Measurements from ENCODE around the gene MYO7A.

Gene MYO7A

DNA sequence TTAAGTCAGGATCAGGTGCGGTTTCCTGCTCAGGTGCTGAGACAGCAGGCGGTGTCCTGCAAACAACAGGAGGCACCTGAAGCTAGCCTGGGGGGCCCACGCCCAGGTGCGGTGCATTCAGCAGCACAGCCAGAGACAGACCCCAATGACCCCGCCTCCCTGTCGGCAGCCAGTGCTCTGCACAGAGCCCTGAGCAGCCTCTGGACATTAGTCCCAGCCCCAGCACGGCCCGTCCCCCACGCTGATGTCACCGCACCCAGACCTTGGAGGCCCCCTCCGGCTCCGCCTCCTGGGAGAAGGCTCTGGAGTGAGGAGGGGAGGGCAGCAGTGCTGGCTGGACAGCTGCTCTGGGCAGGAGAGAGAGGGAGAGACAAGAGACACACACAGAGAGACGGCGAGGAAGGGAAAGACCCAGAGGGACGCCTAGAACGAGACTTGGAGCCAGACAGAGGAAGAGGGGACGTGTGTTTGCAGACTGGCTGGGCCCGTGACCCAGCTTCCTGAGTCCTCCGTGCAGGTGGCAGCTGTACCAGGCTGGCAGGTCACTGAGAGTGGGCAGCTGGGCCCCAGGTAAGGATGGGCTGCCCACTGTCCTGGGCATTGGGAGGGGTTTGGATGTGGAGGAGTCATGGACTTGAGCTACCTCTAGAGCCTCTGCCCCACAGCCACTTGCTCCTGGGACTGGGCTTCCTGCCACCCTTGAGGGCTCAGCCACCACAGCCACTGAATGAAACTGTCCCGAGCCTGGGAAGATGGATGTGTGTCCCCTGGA lies at the start of gene MYO7A:
MYO7A (plus strand) TSS at position 327 of the 772 bp plus-strand sequence. CDS start 2,389 bp downstream, outside the sequence.
- DNase-seq (ENCODE audit: low read depth in 2 of 3, low spot score in 1 of 3) = no peak

DNA sequence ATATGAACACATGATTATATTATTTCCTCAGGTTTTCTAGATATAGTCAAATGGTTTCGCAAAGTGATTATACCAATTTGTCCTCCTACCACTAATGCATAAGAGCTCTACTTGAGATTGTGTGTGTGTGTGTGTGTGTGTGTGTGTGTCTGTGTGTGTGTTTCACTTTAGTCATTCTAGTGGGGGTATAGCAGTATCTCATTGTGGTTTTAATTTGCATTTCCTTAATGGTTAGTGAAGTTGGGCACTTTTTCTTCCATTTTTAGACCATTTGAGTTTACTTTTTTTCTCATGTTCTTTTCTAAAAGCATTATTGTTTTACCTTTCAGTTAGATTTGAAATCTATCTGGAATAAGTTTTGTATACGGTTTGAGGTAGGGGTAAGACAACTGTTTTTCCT lies 48.4 kb upstream of the MYO7A start:
- DNase-seq (ENCODE audit: low read depth in 2 of 3, low spot score in 1 of 3) = no peak

DNA sequence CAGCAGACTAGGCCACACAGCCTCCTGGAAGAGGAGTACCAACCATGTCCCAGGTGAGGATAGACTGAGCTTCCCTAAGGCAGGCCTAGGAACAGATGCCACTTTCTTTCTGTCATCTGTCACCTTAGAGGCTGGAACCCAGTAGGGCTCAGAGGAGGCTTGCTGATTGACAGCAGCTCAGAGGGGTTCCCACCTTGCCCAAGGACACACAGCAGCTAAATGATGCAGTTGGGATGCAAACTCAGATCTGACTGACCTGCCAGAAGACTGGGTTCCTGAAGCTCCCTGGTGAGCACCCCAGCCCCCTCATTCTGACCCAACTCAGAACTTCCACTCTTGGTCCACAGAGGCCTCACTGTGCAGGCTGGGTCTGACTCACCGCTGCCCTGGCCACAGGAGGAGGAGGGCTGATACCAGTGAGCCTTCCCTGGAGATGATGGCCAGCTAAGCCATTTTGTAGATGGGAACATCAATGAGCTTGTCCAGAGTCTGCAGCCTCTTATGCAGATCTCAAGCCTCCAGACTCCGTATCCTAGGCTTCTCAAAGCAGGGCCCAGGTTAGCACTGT lies 47.3 kb upstream of the MYO7A start:
- no peak for DNase-seq (ENCODE audit: low read depth in 2 of 3, low spot score in 1 of 3)

DNA sequence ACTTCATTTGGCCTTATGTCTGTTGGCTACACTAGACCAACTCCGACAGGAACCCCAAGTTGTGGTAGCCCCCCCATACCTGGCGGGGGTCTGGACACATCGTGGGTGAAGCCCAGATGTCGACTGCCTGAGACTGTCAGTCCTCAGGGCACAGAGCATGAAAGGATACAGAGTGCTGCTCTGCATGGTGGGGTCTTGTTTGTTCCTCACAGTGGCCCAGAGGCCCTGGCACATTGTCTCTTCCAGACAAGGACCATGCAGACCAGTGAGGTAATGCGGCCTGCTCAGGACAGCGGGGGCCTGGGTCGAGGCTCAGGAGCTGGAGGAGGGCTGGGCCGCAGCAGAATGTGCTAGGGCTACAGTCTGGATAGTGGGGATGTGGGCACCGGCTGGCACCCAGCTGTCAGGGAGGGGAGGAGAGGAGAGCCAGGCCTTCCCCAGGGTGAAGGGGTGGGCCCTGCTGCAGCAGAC lies 46.6 kb upstream of the MYO7A start:
- DNase-seq (ENCODE audit: low read depth in 2 of 3, low spot score in 1 of 3) = no peak

DNA sequence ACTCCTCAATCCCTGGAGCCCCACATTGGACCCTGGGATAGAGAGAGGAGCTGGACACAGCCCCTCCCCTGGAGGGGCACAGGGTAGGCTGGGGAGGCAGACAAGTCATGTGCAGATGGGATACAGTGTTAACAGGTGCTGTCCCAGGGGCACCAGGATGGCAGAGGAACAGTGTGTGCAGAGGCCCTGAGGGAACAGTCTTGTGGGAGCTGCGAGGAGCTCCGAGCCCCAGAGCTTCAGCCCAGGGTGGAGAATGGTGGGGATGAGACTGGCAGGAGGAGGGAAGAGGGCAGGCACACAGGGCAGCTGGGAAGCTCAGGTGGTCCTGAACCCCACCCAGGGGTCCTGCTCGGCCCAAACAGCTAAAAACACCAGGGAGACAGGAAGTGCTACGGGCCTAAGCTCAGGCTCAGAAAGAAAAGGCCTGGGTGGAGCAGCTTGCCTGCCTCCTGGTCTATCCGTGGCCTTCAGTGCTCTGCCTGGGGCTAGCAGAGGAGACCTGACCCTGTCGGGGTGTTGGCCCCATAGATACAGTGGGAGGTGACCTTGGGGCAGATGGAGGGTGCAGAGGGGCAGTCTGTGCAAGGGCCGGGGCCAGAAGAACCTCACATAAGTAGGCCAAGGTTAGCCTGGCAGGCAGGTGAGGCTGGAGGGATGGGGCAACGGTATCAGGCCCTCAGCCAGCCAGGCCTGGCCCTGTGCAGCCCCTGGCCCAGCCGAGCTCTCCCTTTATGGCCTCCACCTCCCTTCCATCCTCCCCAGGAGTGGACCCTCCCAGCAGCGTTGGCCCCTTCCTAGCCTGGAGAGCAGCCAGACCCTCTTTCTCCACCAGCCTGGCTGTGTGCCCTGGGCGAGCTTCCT lies 45.8 kb upstream of the MYO7A start:
- DNase-seq (ENCODE audit: low read depth in 2 of 3, low spot score in 1 of 3) = no peak

DNA sequence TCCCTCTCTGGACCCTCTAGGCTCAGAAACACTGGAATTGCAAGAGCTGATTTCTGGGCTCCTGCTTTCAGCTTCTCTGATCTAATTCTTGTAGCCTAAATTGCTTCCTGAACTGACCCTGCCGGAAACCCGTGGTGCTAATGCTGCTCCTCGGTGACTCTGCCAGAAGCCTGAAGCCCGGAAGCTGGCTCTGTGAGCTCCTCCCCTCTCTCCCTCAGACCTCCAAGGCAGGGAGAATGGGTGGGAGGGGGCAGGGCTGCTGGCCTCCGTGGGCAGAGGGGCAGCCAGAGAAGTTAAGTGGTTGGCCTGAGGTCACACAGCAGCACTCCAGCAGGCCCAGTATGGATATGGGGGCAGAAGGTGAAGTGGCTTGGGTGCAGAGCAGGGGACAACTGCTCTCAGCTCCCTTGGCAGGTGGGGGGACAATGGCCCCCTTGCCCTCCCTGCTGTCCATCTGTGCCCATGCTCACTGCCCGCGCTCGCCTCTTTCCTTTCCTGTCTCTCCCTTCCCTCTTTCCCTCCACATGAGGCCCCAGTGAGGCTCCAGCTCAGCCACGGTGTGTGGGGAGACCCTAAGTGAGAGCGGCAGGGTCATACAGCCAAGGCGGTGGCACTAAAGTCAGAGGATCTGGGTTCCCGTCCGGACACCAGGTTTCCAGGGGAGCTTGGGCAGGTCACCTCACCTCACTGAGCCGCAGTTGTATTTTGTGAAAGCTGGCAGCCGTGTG lies 45.0 kb upstream of the MYO7A start:
- peak in 1 of 3 donors; percentile 22 for DNase-seq (ENCODE audit: low read depth in 2 of 3, low spot score in 1 of 3)

DNA sequence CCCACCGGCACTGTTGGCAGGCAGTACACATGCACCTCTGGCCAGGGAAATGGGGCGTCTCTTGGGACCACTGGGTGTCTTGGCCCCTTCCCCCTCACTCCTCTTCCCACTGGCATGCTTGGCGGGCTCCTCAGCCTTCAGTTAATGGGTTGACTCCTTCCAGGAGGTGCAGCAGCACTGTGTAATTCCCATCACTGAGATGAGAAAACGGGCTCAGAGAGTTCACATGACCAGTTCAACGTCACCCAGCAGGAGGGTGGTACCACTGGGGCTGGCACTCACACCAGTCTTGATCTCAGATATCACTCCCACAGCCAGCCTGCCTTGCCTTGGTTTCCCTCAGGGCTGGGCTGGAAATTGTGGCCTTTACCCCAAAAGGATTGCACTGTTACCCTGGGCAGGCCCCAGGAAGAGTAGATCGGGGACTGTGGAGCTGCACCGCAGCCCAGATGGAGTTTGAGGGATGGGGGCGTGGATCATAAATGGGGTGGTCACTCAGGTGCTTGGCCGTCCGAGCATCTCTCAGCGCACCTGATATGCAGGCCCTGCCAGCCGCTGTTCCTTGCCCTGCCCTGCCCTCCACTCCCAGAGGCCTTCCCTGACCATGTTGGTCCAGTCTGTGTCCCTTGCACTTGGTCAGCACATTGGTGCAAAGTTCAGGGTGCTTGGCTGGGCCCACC lies 44.3 kb upstream of the MYO7A start:
- no peak for DNase-seq (ENCODE audit: low read depth in 2 of 3, low spot score in 1 of 3)

DNA sequence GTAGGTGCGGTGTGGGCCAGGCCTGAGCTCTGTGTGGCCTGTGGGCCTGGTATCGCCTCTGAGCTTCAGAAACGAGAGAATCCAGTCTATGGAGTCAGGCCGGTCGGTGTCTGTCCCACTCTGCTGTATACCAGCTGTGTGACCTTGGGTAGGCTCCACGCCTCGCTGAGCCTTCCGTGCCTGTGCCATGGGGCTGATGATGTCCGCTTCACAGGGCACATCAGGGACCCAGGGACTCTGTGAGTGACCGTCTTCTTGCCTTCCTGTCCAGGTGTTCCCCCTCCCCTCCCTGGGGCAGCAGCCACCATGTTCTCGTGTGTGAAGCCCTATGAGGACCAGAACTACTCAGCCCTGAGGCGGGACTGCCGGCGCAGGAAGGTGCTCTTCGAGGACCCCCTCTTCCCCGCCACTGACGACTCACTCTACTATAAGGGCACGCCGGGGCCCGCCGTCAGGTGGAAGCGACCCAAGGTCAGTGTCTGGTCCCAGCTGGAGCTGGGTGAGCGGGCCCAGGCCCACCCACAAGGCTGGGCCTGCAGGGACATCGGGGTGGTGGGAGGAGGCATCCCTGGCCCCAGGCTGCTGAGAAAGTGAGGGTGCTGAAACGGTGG lies 43.4 kb upstream of the MYO7A start:
- DNase-seq (ENCODE audit: low read depth in 2 of 3, low spot score in 1 of 3) = no peak

DNA sequence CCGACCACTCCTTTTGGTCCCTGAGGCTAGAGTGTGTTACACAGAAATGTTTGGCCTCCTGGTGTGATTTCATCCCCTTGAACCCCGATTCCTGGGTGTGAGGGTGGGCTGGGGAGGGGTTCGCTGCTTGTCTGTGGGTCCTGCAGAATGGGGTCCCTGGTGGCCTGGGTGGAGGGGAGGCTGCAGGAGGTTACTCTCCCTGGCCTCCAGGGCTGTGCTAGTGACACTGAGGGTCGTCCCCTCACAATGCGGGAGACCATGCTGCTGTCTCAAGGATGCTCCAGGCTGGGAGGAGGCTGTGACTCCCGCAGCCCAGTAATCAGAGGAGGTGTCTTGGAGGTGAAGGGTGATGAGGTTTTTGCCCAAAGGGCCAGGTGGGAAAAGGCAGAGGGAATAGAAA lies 42.4 kb upstream of the MYO7A start:
- DNase-seq (ENCODE audit: low read depth in 2 of 3, low spot score in 1 of 3) = no peak

DNA sequence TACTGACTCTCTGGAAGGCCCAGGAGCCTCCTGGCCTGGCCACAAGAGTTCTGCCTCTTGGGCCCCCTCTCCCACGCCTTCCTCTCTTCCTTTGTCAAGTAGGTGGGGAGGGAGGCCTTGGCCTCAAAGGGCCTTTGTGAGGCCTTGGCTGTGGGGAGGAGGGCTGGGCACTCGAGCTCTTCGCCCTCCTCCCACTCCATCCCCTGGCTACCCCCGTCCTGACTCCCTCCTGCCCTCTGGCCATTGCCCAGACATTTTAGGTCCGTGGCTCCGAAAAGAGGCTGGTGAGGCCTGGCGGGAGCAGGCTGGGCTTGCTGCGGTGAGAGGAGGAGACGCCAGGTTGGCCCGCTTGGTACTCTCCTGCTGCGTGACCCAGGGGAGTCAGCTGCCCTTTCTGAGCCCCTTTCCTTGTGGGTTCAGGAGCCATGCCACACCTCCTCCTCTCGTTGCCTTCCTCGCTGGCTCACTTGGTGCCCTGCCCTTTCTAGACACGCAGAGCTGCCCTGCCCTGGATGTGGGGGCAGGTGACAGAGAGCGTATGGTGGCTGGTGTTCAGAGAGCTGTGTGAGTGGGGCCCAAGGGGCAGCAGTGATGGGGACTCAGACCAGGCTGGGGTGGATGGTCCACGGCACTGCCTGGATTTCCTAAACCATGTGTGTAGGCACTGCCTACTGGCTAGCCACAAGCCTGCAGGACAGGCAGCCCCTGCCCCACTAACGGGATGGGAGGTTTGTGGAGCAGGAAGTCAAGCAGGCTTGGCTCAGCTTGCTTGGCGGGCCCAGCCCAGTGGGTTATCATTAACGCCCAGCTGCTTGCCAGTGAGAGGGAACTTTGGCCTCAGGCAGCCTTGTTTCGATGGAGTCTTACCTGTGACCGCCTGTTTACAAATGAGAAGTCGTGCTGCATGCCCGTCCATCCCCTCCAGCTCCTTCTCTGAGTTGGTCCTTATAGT lies 41.2 kb upstream of the MYO7A start:
- DNase-seq (ENCODE audit: low read depth in 2 of 3, low spot score in 1 of 3) = no peak

DNA sequence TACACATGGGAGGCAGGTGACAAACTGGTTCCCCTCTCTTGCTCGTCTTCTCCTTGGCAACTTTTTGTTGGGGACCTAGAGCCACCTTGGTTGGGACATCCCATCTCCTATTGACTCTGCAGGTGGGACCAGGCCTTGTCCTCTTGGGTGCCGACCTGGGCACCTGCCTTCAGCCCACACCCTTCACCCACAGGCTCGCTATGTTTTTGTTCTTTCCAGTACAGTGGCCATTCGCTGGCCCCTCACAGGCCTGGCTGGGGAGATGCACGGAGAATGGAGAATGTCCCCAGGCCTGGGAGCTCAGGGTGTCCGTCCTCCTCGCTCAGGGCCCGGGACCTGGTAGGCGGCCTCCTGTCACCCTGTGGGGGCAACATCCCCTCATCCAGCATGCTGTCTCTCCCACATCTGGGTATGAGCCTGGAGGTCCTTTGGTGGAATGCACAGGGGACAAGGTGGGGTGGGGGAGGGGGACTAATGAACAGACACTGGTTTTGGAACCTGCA lies 40.3 kb upstream of the MYO7A start:
- no peak for DNase-seq (ENCODE audit: low read depth in 2 of 3, low spot score in 1 of 3)

DNA sequence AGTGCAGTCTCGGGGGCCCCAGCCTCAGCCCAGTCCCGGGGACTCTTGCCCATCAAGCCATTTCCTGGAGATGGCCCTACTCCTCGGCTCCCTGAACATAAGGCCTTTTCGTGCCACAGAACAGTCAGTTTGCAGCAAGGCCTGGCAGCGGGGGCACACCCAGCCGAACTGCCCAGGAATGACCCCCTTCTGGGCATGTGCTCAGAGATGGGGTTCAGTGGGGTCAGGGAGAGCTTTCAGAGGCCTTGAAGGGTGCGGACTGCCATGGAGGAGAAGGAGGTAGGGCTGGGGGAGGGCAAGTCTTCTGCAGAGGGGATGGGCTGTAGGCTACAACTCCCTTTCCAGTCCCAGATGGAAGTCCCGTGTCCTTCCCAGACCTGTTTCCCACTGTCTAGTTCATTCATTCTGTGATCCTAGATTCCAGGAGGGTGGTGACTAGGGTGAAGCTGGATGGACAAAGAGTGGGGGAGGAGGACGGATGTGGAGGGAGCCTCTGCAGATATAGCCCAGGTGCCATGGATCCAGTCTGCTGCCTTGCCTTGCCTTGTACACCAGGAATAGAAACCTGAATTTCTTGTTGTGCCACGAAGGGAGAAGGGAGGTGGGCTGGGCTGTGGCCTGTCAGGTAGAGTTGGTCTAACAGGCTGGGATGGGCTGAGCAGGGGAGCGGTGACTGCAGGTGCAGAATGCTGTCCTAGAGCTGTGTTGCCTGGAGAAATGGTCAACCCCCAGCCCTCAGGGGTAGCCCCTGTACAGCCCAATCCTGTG lies 39.6 kb upstream of the MYO7A start:
- DNase-seq (ENCODE audit: low read depth in 2 of 3, low spot score in 1 of 3) = no peak

DNA sequence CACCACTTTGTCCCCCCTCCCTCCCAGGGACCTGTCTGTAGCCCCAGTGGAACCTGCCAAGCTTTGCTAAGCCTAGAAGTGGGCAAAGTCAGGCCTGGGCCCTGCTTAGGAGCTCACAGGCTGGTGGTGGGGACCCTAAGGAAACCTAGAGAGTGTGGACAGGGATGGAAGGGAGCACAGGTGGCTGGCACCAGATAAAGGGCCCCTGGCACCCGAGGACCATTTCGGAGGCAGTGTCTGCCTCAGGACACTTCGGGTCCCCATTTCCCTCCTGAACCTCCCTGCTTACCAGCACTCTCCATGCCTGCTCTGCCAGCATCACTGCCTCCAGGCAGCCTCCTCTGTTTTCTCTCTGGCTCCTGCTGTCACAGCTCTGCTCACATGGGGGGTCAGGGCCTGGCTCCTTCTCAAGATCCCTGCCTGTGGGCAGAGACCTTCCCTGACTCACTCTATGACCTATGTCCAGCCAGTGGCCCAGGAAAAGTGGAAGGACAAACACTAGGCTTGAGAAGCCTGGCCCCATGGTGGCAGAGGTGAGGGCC lies 39.0 kb upstream of the MYO7A start:
- DNase-seq (ENCODE audit: low read depth in 2 of 3, low spot score in 1 of 3) = no peak

DNA sequence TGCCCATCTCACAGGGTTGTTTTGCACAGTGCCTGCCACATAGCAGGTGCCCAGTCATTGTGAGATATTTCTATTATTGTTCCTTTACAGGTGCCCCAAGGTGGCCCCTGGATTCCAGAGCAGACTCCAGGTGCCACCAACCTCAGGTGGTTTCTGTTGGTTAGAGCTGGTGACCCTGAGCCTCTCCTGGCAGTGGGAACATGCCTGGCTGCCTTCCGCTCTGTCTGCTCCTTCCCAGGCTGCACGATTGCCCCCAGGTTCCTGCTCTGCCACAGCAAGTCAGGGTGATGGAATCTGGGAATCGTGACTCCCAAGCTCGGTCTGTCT lies 38.0 kb upstream of the MYO7A start:
- DNase-seq (ENCODE audit: low read depth in 2 of 3, low spot score in 1 of 3) = no peak

DNA sequence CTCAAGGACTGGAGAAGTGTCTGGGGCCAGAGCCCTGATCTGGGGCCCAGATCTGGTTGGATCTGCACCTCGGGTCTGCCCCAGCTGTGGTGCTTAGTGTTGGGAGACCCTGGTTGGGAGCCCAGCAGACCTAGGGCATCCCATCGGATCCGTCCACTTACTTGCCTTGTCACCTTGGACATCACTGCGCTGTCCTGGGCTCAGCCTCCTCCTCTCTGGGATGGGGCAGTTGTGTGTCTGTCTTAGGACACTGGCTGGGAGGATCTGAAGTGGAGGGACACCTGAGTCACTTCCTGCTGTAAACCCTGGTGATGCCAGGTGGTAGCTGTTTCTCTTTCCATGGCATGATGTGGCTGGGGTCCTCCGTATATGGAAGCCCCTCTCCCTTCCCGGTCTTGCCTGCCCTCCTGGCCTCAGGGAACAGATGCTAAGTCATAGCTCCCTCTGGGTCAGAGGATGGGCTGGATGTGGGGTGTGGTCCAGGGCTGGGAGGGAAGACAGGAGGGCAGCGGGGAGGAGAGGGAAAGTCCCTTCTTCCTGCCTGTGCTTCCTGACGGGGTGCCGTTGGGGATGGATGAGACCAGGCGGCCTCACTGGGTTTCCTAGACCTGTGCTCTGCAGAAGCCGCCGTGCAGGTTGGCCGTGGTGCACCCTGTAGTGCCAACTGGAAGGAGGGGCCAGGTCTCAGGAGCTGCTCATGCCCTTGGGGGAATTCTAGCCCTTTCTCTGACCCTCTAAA lies 37.5 kb upstream of the MYO7A start:
- DNase-seq (ENCODE audit: low read depth in 2 of 3, low spot score in 1 of 3) = no peak

DNA sequence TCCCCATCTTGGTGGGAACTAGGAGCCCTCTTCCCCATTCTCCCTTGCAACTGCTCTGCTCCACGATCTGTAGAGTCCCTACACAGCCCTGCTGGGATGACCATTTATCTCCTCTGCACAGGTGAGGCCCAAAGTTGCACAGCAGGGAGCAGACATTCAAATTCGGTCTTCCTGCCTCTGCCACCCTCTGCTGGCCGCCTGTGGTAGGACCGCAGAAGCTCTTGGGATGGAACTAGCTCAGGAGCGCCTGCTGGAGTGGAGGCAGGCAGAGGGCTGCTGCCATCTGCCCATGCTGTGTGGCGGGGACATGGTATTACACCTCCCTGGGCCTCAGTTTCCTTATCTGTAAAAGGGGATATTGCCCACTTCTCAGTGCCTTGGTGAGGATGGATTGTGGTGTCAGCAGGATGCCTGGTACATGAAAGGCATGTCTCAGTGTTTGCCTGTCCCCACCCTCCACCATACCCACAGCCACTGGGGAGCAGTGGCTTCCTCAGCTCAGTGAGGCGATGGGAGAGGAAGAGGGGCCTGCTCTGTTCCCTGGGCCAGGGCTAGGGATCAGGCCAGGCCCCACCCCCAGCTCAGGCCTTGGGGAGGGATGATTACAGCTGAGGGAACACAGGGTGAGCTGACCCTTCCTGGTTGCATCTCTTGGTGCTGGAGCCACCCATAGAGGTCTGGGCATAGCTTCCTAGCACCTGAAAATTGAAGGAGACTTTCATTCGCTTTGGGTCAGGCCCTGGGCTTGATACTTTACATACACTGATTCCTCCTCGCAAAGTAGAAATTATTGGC lies 36.7 kb upstream of the MYO7A start:
- peak; percentile 66 to 82 (median 74) for DNase-seq (ENCODE audit: low read depth in 2 of 3, low spot score in 1 of 3)

DNA sequence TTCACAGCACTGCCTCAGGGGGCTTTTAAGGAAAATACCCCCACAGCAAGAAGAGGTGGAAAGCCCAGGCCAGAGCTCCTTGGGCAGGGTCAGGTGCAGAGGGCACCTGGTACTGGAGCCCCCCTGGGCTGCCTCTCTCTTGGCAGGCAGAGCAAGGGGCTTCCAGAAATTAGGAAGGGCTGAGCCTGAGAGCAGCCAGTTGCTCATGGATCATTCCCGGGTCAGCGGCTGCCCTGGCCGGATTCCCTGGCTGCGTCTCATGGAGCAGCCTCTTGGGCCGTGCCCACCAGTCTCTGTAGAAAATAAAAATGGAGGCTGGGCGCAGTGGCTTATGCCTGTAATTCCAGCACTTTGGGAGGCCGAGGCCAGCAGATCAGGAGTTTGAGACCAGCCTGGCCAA lies 35.7 kb upstream of the MYO7A start:
- no peak for DNase-seq (ENCODE audit: low read depth in 2 of 3, low spot score in 1 of 3)

Data from stimulated activated CD4-positive, alpha-beta T cell treated with anti-CD3 and anti-CD28 coated beads, Interleukin-12 subunit alpha, Interleukin-12 subunit beta, amount 100 ng/mL, for 48 hours (primary cell).